ENCODE results near the gene GALK1.
"Not testable (repeated sequence)": the region's sequence is repeated elsewhere in the genome, so short reads cannot be mapped to it uniquely, and the experiment has no call there.

The GALK1 gene

GRCh38 chr17:75783803-75784472 lies 18.9 kb upstream of the GALK1 start:
- no peak for DNase-seq

- no peak for DNase-seq
These were observed 18.2 kb upstream of the GALK1 start for GRCh38 chr17:75783069-75783783.

- DNase-seq = no peak
These were observed 15.2 kb upstream of the GALK1 start for GRCh38 chr17:75779987-75780889.

GRCh38 chr17:75779250-75779986 lies 14.4 kb upstream of the GALK1 start:
- DNase-seq = peak; percentile 91

GRCh38 chr17:75778861-75779249 lies 13.9 kb upstream of the GALK1 start:
- DNase-seq = no peak

GRCh38 chr17:75778066-75778860 lies 13.3 kb upstream of the GALK1 start:
- not testable (repeated sequence) for DNase-seq

- no peak for DNase-seq
These were observed 12.4 kb upstream of the GALK1 start for GRCh38 chr17:75777296-75777922.

GRCh38 chr17:75776386-75777295 lies 11.6 kb upstream of the GALK1 start:
- no peak for DNase-seq

GRCh38 chr17:75774991-75775668 lies 10.1 kb upstream of the GALK1 start:
- DNase-seq = no peak

GRCh38 chr17:75774471-75774990 lies 9.5 kb upstream of the GALK1 start:
- DNase-seq = no peak

GRCh38 chr17:75773808-75774470 lies 8.9 kb upstream of the GALK1 start:
- DNase-seq = no peak

- DNase-seq = no peak
These were observed 8.3 kb upstream of the GALK1 start for GRCh38 chr17:75773121-75773807.

GRCh38 chr17:75771334-75772281 lies 6.6 kb upstream of the GALK1 start:
- DNase-seq = no peak

- no peak for DNase-seq
These were observed 4.5 kb upstream of the GALK1 start for GRCh38 chr17:75769536-75769935.

GRCh38 chr17:75767881-75768280 lies 2.9 kb upstream of the GALK1 start:
- no peak for DNase-seq

GRCh38 chr17:75765981-75766380 lies 989 bp upstream of the GALK1 start:
- DNase-seq = no peak

GRCh38 chr17:75764417-75764710 lies 628 bp downstream of the GALK1 start:
- no peak for DNase-seq
